GM23248 (cell line): Measurements from ENCODE around the gene DMRTC1B. TPM values are rescaled to one million over a fixed set of nuclear protein-coding genes. Genes with fewer than 3 reads are reported as not detected.
"Not testable (repeated sequence)": the region's sequence is repeated elsewhere in the genome, so short reads cannot be mapped to it uniquely, and the experiment has no call there.

ENCODE experiments used
- DNase-seq: peaks from one replicate; pipeline ENCODE4 v3.0.0-alpha.2; 2015
- H2AFZ ChIP-seq: fragments of 200-600 bp; sonication (generic); 2 replicates; pipeline ENCODE4 v1.6.1; 2016; ENCODE audit warnings: antibody characterized with exemption
- H3F3A ChIP-seq: fragments of 200-600 bp; sonication (generic); 2 replicates; pipeline ENCODE4 v1.6.1; 2016; ENCODE audit warnings: mild to moderate bottlenecking, antibody characterized with exemption, mixed run types; ENCODE audit not compliant: insufficient read depth
- H3K27ac ChIP-seq: fragments of 200-600 bp; sonication (generic); 2 replicates; pipeline ENCODE4 v1.5.1; 2016; ENCODE audit warnings: mild to moderate bottlenecking
- H3K27me3 ChIP-seq: fragments of 200-600 bp; sonication (generic); replicated peaks from 2 replicates; pipeline ENCODE4 v1.6.1; 2016; ENCODE audit warnings: mild to moderate bottlenecking; ENCODE audit not compliant: insufficient read depth
- H3K36me3 ChIP-seq: fragments of 200-600 bp; sonication (generic); 2 replicates; pipeline ENCODE4 v1.6.1; 2016; ENCODE audit warnings: low read depth, mild to moderate bottlenecking
- H3K4me1 ChIP-seq: fragments of 200-600 bp; sonication (generic); 2 replicates; pipeline ENCODE4 v1.6.1; 2016; ENCODE audit warnings: mild to moderate bottlenecking; ENCODE audit not compliant: insufficient read depth
- H3K4me2 ChIP-seq: fragments of 200-600 bp; sonication (generic); one replicate; pipeline ENCODE4 v1.6.1; 2016; ENCODE audit warnings: mild to moderate bottlenecking; ENCODE audit not compliant: unreplicated experiment
- H3K4me3 ChIP-seq: fragments of 200-600 bp; sonication (generic); 2 replicates; pipeline ENCODE4 v1.5.1; 2016; ENCODE audit warnings: mild to moderate bottlenecking
- H3K79me2 ChIP-seq: fragments of 200-600 bp; sonication (generic); 2 replicates; pipeline ENCODE4 v1.6.1; 2016; ENCODE audit warnings: mild to moderate bottlenecking; ENCODE audit not compliant: insufficient read depth
- H3K9ac ChIP-seq: fragments of 200-600 bp; sonication (generic); 2 replicates; pipeline ENCODE4 v1.6.1; 2016; ENCODE audit warnings: mild to moderate bottlenecking
- H3K9me2 ChIP-seq: fragments of 200-600 bp; sonication (generic); 2 replicates; pipeline ENCODE4 v1.6.1; 2016; ENCODE audit warnings: mixed run types, mild to moderate bottlenecking, moderate library complexity; ENCODE audit not compliant: insufficient read depth
- H3K9me3 ChIP-seq: fragments of 200-600 bp; sonication (generic); one replicate; pipeline ENCODE4 v1.6.1; 2017; ENCODE audit warnings: low read depth
- H4K20me1 ChIP-seq: fragments of 200-600 bp; sonication (generic); 2 replicates; pipeline ENCODE4 v1.6.0; 2016; ENCODE audit not compliant: insufficient read depth
- WGBS, 2 experiments: methylation state at CpG; one replicate each; pipeline ENCODE4 v1.1.6; 2015 to 2017; ENCODE audit warnings: low lambda C conversion rate in 2 of 2, low coverage in 1 of 2; ENCODE audit errors: missing lambda C conversion rate in 2 of 2; 5-methylcytosine and 5-hydroxymethylcytosine counted together
- in situ Hi-C: fragments of 300-500 bp; cut with MboI; formaldehyde crosslinking; loops from 2 replicates; pipeline ENCODE4 v1.15.0; 2020
- polyA plus RNA-seq: library from polyadenylated mRNA; unstranded; fragments of >200 nt; fragmentation: Nextera tagmentation; extraction: Ambion mirVana; gene quantifications from 2 replicates; pipeline ENCODE4 v1.2.1, GENCODE V29; 2016
- total RNA-seq: library from RNA; depleted of rRNA; stranded (reverse); fragments of >200 nt; shearing (Covaris generic); gene quantifications from 2 replicates; pipeline ENCODE4 v1.2.3, GENCODE V29; 2014

DMRTC1B gene
- total and polyA plus RNA-seq, 2 experiments from 2014 or later = not detected

DNA sequence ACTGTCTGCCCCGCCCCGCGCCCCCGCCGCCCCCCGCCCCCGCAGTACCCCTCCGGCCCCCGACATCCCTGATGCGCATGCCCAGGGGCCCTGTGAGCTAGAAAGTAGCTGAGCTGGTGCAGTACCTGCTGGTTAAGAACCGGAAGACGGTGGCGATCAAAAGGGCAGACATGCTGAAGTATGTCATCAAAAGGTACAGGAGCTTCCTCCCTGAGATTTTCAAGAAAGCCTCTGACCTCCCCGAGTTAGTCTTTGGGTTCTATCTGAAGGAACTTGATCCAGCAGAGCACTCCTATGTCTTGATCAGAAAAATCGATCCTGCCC, 739 bp downstream of the DMRTC1B start:
- H3K9ac ChIP-seq, H3K27me3 ChIP-seq, H3K9me3 ChIP-seq, H3K4me2 ChIP-seq, H3K9me2 ChIP-seq, H4K20me1 ChIP-seq, H3K79me2 ChIP-seq, DNase-seq, H3K36me3 ChIP-seq, H3K4me3 ChIP-seq, in situ Hi-C loops, H3K27ac ChIP-seq, H3F3A ChIP-seq, H2AFZ ChIP-seq, H3K4me1 ChIP-seq: not testable (repeated sequence)
- no CpG with 5 or more reads among the region's 15 CpGs for WGBS, 2 experiments

DNA sequence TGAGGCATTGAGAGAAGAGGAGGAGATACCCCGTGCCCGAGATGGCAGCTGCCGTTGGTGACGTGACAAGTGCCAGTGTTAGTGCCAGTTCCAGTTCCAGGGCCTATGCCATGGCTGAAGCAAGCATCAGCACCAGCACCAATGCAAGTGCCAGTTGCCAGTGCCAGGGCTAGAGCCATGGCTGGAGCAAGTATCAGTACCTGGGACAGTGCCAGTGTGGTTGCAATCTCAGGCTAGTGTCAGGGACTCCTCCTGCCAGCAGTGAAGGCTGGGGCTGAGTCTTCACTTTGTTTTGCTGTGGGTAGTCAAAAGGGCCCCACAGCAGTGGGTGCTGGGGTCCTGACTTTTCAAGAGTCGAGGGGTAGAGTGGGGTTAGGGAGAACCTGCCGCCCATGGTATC, 1.5 kb downstream of the DMRTC1B start:
- H3K9ac ChIP-seq, H3K4me3 ChIP-seq, H4K20me1 ChIP-seq, H3K4me2 ChIP-seq, H3K79me2 ChIP-seq, H3K9me2 ChIP-seq, H3K9me3 ChIP-seq, in situ Hi-C loops, H3F3A ChIP-seq, H2AFZ ChIP-seq, H3K27me3 ChIP-seq, H3K4me1 ChIP-seq, DNase-seq, H3K36me3 ChIP-seq, H3K27ac ChIP-seq: not testable (repeated sequence)
- no CpG with 5 or more reads among the region's 6 CpGs for WGBS, 2 experiments

DNA sequence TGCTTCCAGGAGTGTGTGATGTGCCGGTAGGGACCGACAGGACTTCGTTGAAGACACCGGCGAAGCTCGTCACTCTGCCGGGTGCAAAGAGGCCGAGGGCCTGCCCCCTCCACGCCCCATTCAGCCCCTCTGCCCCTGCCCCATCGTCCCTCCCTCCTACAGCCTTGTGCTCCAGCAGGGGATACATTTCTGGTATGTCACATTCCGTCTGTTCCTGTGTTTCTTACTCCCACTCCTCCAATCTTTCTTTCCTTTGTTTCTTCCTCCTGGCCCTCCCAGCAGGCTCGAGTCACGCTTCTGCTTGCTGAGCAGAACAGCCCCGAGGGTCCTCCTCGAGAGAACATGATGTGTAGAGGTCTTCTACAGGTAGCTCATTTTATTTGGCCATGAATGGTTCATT, 5.9 kb downstream of the DMRTC1B start, which contains the start of gene FAM236B:
Gene FAM236B, minus strand, starts transcription at position 101 of the 400 bp plus-strand sequence. Its CDS starts 100 bp downstream, at position 1.
- H2AFZ ChIP-seq, in situ Hi-C loops: not testable (repeated sequence)
- no CpG with 5 or more reads among the region's 15 CpGs for WGBS, 2 experiments

DNA sequence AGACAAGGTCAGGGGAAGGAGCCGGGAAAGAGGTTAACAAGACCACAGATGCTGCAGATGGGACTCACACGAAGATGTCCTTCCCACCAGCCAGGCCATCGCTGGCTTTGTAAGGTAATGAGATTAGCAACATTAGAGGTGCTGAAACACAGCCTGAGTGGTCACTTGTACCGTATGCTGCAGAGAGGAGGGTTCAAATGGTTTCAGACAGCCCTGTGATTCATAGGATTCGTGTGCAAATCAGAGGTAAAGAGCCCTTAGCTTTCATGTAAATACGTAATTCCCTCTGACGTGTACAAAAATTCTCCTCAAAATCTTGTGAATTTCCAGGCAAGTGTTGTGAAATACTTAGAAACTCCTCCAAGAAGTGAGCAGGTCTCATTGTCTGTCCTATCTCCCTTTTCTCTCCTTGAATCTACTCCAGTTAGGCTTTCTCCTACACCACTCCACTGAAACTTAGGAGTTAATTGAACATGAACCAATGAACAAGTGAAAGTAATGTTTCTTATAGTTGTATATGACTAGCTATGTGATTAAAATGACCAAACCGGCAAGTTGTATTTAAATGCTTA, 6.8 kb downstream of the DMRTC1B start:
- H3K4me1 ChIP-seq, H3K9ac ChIP-seq, H2AFZ ChIP-seq, H3K36me3 ChIP-seq, DNase-seq, H3K9me2 ChIP-seq, H3K27me3 ChIP-seq, H3K79me2 ChIP-seq, H4K20me1 ChIP-seq, H3F3A ChIP-seq, H3K4me2 ChIP-seq, H3K4me3 ChIP-seq, in situ Hi-C loops, H3K27ac ChIP-seq, H3K9me3 ChIP-seq: not testable (repeated sequence)
- no CpG with 5 or more reads among the region's 8 CpGs for WGBS, 2 experiments

More for the DNA sequence above, 5.9 kb downstream of the DMRTC1B start, which contains the start of gene FAM236B:
- H3F3A ChIP-seq, H3K79me2 ChIP-seq, H4K20me1 ChIP-seq, H3K36me3 ChIP-seq, DNase-seq, H3K27me3 ChIP-seq, H3K4me1 ChIP-seq, H3K9me2 ChIP-seq, H3K9ac ChIP-seq, H3K9me3 ChIP-seq, H3K4me2 ChIP-seq, H3K27ac ChIP-seq, H3K4me3 ChIP-seq: not testable (repeated sequence)

DNA sequence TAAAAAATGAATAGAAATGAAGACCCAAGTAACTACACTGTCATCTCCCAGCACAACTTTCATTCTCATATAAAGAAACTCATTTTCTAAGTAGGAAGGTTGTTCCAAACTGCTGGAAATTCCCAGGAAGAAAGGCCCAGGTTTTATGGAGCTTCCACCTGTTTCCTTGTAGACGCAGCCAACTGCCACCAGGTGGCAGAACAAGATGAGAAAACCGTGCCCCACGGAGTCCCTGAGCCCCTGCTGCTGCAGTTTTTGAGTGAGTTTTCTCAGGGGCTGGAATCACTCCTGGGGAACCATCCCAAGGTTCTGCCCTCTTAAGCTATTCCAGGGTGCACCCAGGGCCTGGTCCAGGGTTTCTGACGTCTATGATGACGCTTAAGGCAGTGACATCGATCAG, 7.3 kb downstream of the DMRTC1B start:
- H3K27me3 ChIP-seq, H3K4me1 ChIP-seq, H3K4me2 ChIP-seq, H3K27ac ChIP-seq, H2AFZ ChIP-seq, H3K9me2 ChIP-seq, in situ Hi-C loops, H4K20me1 ChIP-seq, H3K9ac ChIP-seq, H3F3A ChIP-seq, H3K4me3 ChIP-seq, H3K36me3 ChIP-seq, H3K79me2 ChIP-seq, DNase-seq, H3K9me3 ChIP-seq: not testable (repeated sequence)
- WGBS, 2 experiments = no CpG with 5 or more reads among the region's 6 CpGs

DNA sequence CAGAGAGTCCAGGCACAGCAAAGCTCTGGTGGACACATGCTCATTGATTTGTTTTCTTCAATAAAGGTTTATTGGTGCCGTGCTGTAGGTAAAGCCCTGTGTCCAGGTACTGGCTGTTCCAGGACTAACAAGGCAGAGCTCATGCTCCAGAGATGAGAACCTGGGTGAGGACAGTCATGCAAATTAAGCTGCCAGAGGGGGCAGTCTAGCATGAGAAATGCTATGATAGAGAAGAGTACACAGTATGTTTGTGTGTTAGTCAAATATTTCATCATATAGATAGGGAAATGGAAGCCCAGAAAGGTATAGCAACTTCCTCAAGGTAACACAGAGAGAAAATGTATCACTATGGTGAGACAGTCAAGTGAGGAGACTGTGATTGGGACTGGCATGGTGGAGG, 11.5 kb downstream of the DMRTC1B start:
- H3K4me2 ChIP-seq, in situ Hi-C loops: not testable (repeated sequence)

DNA sequence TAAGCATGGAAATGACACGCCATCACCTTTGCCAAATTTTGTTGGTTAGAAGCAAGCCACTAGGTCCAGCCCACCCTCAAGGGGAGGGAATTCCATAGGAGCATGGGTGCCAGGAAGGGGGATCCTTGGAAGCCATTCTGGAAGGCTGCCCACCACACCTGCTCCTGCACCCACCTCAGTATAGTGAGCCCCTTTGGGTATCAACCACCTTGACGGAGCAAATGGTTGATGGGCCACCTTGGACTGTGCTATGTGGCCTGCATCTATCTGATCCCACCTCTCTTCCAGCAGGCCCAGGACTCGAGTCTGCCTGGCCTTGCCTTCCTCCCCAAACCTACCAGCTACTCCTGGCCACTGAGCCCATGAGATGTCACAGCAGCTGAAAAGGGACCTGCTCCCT, 13.7 kb downstream of the DMRTC1B start:
- H3K27ac ChIP-seq, in situ Hi-C loops, H4K20me1 ChIP-seq, H3K9me3 ChIP-seq, H3K4me3 ChIP-seq, DNase-seq, H3K9ac ChIP-seq, H3K36me3 ChIP-seq, H3K79me2 ChIP-seq, H3K27me3 ChIP-seq, H3K9me2 ChIP-seq, H2AFZ ChIP-seq, H3K4me1 ChIP-seq, H3F3A ChIP-seq, H3K4me2 ChIP-seq: not testable (repeated sequence)
- 40 to 60% methylated on average over 1 of the region's 3 CpGs for WGBS, 2 experiments

More for the DNA sequence above, 11.5 kb downstream of the DMRTC1B start:
- not testable (repeated sequence) for H3K27ac ChIP-seq, H2AFZ ChIP-seq, H3K4me3 ChIP-seq, H3K4me1 ChIP-seq, H3K27me3 ChIP-seq, H3K9ac ChIP-seq, H3K9me2 ChIP-seq, H3K36me3 ChIP-seq, H3F3A ChIP-seq, H3K79me2 ChIP-seq, H3K9me3 ChIP-seq, DNase-seq, H4K20me1 ChIP-seq
- no CpG with 5 or more reads among the region's 1 CpG for WGBS, 2 experiments

DNA sequence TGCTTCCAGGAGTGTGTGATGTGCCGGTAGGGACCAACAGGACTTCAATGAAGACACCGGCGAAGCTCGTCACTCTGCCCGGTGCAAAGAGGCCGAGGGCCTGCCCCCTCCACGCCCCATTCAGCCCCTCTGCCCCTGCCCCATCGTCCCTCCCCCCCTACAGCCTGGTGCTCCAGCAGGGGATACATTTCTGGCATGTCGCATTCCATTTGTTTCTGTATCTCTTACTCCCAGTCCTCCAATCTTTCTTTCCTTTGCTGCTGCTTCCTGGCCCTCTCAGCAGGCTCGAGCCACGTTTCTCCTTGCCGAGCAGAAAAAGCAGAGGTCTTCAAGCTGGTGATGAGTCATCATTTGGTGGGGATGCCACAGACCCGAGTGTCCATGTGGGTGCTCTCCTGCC, 31.4 kb downstream of the DMRTC1B start, which contains the start of gene FAM236D:
Gene FAM236D, minus strand, starts transcription at position 101 of the 400 bp plus-strand sequence. Its CDS starts 100 bp downstream, at position 1.
- H3K79me2 ChIP-seq, H3K9ac ChIP-seq, H3K4me1 ChIP-seq, H3K9me2 ChIP-seq, H3K36me3 ChIP-seq, H3K27ac ChIP-seq, H3K9me3 ChIP-seq, H3F3A ChIP-seq, H3K27me3 ChIP-seq, H2AFZ ChIP-seq, in situ Hi-C loops, H3K4me2 ChIP-seq, H4K20me1 ChIP-seq, DNase-seq, H3K4me3 ChIP-seq: not testable (repeated sequence)
- WGBS, 2 experiments = no CpG with 5 or more reads among the region's 13 CpGs
